ENCODE measurements around the gene PERCC1.

Gene PERCC1

GRCh38 chr16:1433756-1434155 is 2.9 kb downstream of the PERCC1 start:
- Histone ChIP-seq H3K4me2 (ENCODE audit: low read length) (no peak overlapping the region), H3K9me3 (ENCODE audit: control insufficient read depth, low read length) (no peaks in the 10 kb centered on the region)
- no peak for TF ChIP-seq CTCF (IDR thresholded peaks at IDR 0.05)

GRCh38 chr16:1434644-1435592 is 4.0 kb downstream of the PERCC1 start:
- Histone ChIP-seq H3K27ac (no peak overlapping the region), H3K36me3 (ENCODE audit: control insufficient read depth, insufficient read depth, low read length) (no peaks in the 10 kb centered on the region), H2AFZ (no peak overlapping the region), H3K79me2 (no peaks in the 10 kb centered on the region), H3K27me3 (ENCODE audit: control insufficient read depth, insufficient read depth, low read length) (no peaks in the 10 kb centered on the region), H3K9me3 (ENCODE audit: control insufficient read depth, low read length) (no peaks in the 10 kb centered on the region), H3K9ac (no peak overlapping the region), H3K4me1 (no peaks in the 10 kb centered on the region), H3K4me2 (ENCODE audit: low read length) (no peak overlapping the region), H3K4me3 (ENCODE audit: low read depth, low read length) (no peak overlapping the region)
- TF ChIP-seq CTCF (IDR thresholded peaks at IDR 0.05): no peak

More at GRCh38 chr16:1433756-1434155, 2.9 kb downstream of the PERCC1 start:
- Histone ChIP-seq H3K27ac (no peak overlapping the region), H3K36me3 (ENCODE audit: control insufficient read depth, insufficient read depth, low read length) (no peaks in the 10 kb centered on the region), H3K27me3 (ENCODE audit: control insufficient read depth, insufficient read depth, low read length) (no peaks in the 10 kb centered on the region), H3K79me2 (no peaks in the 10 kb centered on the region), H3K9ac (no peak overlapping the region), H3K4me1 (no peaks in the 10 kb centered on the region), H3K4me3 (ENCODE audit: low read depth, low read length) (no peak overlapping the region), H2AFZ (no peak overlapping the region)

GRCh38 chr16:1435921-1436697 is 5.2 kb downstream of the PERCC1 start:
- Histone ChIP-seq H3K4me1 (no peaks in the 10 kb centered on the region), H3K27me3 (ENCODE audit: control insufficient read depth, insufficient read depth, low read length) (no peaks in the 10 kb centered on the region), H3K9me3 (ENCODE audit: control insufficient read depth, low read length) (no peaks in the 10 kb centered on the region), H3K9ac (no peak overlapping the region), H2AFZ (no peak overlapping the region), H3K79me2 (no peaks in the 10 kb centered on the region), H3K36me3 (ENCODE audit: control insufficient read depth, insufficient read depth, low read length) (no peaks in the 10 kb centered on the region), H3K27ac (no peak overlapping the region), H3K4me3 (ENCODE audit: low read depth, low read length) (no peak overlapping the region), H3K4me2 (ENCODE audit: low read length) (no peak overlapping the region)
- TF ChIP-seq CTCF (IDR thresholded peaks at IDR 0.05): no peak

- H3K4me3 ChIP-seq (ENCODE audit: low read depth, low read length): no peak overlapping the region
- no peak overlapping the region for H3K27ac ChIP-seq
- H3K27me3 ChIP-seq (ENCODE audit: control insufficient read depth, insufficient read depth, low read length): no peaks in the 10 kb centered on the region
- H3K4me1 ChIP-seq: no peaks in the 10 kb centered on the region
- no peaks in the 10 kb centered on the region for H3K36me3 ChIP-seq (ENCODE audit: control insufficient read depth, insufficient read depth, low read length)
- H3K4me2 ChIP-seq (ENCODE audit: low read length): no peak overlapping the region
- TF ChIP-seq CTCF (IDR thresholded peaks at IDR 0.05): no peak
- H3K9ac ChIP-seq: no peak overlapping the region
- no peak overlapping the region for H2AFZ ChIP-seq
- no peaks in the 10 kb centered on the region for H3K79me2 ChIP-seq
- H3K9me3 ChIP-seq (ENCODE audit: control insufficient read depth, low read length): no peaks in the 10 kb centered on the region
These were observed 6.0 kb downstream of the PERCC1 start for GRCh38 chr16:1436731-1437355.

All from parathyroid adenoma (tissue), 2 donors.